Activated T-cell treated with anti-CD3 and anti-CD28 coated beads, Interleukin-2, amount 50 U/mL, for 72 hours (primary cell): ENCODE results near the gene CDK17. TPM values are rescaled to one million over a fixed set of nuclear protein-coding genes. Genes with fewer than 3 reads are reported as not detected.
"Not testable (repeated sequence)": the region's sequence is repeated elsewhere in the genome, so short reads cannot be mapped to it uniquely, and the experiment has no call there.

ENCODE experiments used
- ATAC-seq, 2 donors: fragments of 150-1000 bp; cut with Tn5 transposase; replicated peaks in 1 of 2; 2 replicates each; pipeline ENCODE4 v1.10.0; 2021; ENCODE audit warnings: moderate library complexity in 2 of 2, mild to moderate bottlenecking in 1 of 2
- DNase-seq, 2 donors: peaks; one replicate each; pipeline ENCODE4 v3.0.0; 2021 to 2022; ENCODE audit warnings: mixed read lengths in 1 of 2
- H3K27ac Mint-ChIP-seq: one replicate; pipeline ENCODE4 v1.8.0; 2022; ENCODE audit warnings: mild to moderate bottlenecking, moderate library complexity, mixed read lengths
- H3K27me3 Mint-ChIP-seq: one replicate; pipeline ENCODE4 v1.8.0; 2022; ENCODE audit warnings: low read depth, mixed read lengths
- H3K36me3 Mint-ChIP-seq, 2 donors: one replicate each; pipeline ENCODE4 v1.8.0; 2022; ENCODE audit warnings: mixed read lengths in 2 of 2, mild to moderate bottlenecking in 1 of 2; ENCODE audit not compliant: insufficient read depth in 2 of 2
- H3K4me1 Mint-ChIP-seq: one replicate; pipeline ENCODE4 v1.8.0; 2022; ENCODE audit warnings: low read depth, mixed read lengths
- H3K4me3 Mint-ChIP-seq, 2 donors: one replicate each; pipeline ENCODE4 v1.8.0; 2022; ENCODE audit warnings: mild to moderate bottlenecking in 2 of 2, mixed read lengths in 2 of 2, moderate library complexity in 2 of 2
- H3K9me3 Mint-ChIP-seq, 2 donors: one replicate each; pipeline ENCODE4 v1.8.0; 2022; ENCODE audit warnings: mixed read lengths in 2 of 2
- total RNA-seq, 2 donors: library from RNA; stranded (reverse); gene quantifications; one replicate each; pipeline ENCODE4 v1.2.3, GENCODE V29; 2022

The CDK17 gene
- total RNA-seq, 2 donors from 2014 or later = 54.4 to 61.9 TPM

DNA sequence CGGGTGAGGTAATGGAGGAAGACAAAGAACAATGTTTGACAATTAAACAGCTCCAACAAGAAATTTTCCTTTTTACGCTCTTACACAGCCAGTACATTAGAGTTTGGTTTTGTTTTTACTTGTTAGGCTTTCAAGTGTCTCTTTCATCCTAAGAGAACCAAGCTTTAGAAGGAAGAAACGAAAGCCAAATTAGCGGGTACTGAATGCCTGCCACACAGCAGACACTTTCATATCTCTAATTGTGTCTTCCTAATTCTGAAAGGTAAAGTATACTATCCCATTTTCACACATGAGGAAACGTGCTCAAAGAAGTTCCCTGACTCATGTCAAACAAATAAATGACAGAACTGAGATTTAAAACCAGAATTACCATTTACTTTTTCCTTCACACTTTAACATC, 65.0 kb downstream of the CDK17 start:
- Mint-ChIP-seq H3K4me3 (peak overlapping the region; percentile 47 to 52), H3K4me1 (peaks cover 26% of the 10 kb centered on the region), H3K27me3 (no peaks in the 10 kb centered on the region), H3K36me3 (peaks cover 9 to 25% of the 10 kb centered on the region in 2 donors), H3K27ac (peak overlapping the region; percentile 11), H3K9me3 (peaks cover 0 to 7% of the 10 kb centered on the region in 2 donors)
- ATAC-seq (peak; percentile 60 to 86), DNase-seq (no peak)

GRCh38 chr12:96334502-96334901, 65.7 kb downstream of the CDK17 start:
- H3K27ac Mint-ChIP-seq = no peak overlapping the region
- no peaks in the 10 kb centered on the region for H3K27me3 Mint-ChIP-seq
- peaks cover 9 to 25% of the 10 kb centered on the region in 2 donors for H3K36me3 Mint-ChIP-seq
- peaks cover 0 to 7% of the 10 kb centered on the region in 2 donors for H3K9me3 Mint-ChIP-seq
- ATAC-seq = no peak
- no peak overlapping the region for H3K4me3 Mint-ChIP-seq
- DNase-seq = no peak
- H3K4me1 Mint-ChIP-seq = peaks cover 34% of the 10 kb centered on the region

GRCh38 chr12:96329545-96329944, 70.7 kb downstream of the CDK17 start:
- Mint-ChIP-seq H3K36me3 (peaks cover 5 to 8% of the 10 kb centered on the region in 2 donors), H3K4me1 (peaks cover 54% of the 10 kb centered on the region), H3K4me3 (no peak overlapping the region), H3K9me3 (no peaks in the 10 kb centered on the region), H3K27ac (no peak overlapping the region), H3K27me3 (no peaks in the 10 kb centered on the region)
- no peak for ATAC-seq
- no peak for DNase-seq

DNA sequence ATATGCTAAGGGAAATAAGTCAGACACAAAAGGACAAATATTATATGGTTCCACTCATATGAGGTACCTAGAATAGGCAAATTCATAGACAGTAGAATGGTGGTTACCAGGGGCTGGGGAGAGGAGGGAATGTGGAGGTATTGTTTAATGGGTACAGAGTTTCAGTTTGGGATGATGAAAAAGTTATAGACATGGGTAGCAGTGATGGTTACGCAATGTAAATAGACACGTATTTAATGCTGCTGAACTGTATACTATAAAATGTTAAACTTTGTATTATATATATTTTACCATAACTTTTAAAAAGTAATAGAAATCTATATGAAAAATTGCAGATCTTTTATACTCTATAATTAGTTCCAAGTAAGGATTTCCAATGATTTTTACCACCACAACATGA, 71.2 kb downstream of the CDK17 start:
- no peak overlapping the region for H3K4me3 Mint-ChIP-seq
- H3K4me1 Mint-ChIP-seq = peaks cover 49% of the 10 kb centered on the region
- H3K9me3 Mint-ChIP-seq = no peaks in the 10 kb centered on the region
- H3K27ac Mint-ChIP-seq = no peak overlapping the region
- peaks cover 6 to 10% of the 10 kb centered on the region in 2 donors for H3K36me3 Mint-ChIP-seq
- no peaks in the 10 kb centered on the region for H3K27me3 Mint-ChIP-seq
- DNase-seq (no peak), ATAC-seq (no peak)

DNA sequence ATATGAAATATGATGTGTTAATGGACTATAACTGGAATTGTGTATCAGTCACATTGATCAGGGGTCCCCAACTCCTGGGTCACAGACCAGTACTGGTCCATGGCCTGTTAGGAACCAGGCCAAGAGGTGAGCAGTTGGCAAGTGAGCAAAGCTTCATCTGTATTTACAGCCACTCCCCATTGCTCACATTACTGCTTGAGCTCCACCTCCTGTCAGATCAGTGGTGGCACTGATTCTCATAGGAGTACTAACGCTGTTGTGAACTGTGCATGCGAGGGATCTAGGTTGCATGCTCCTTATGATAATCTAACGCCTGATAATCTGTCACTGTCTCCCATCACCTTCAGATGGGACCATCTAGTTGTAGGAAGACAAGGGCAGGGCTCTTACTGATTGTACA, 72.3 kb downstream of the CDK17 start:
- Mint-ChIP-seq H3K27ac (no peak overlapping the region), H3K4me3 (no peak overlapping the region), H3K4me1 (peaks cover 52% of the 10 kb centered on the region), H3K36me3 (peaks cover 9 to 19% of the 10 kb centered on the region in 2 donors), H3K27me3 (no peaks in the 10 kb centered on the region), H3K9me3 (no peaks in the 10 kb centered on the region)
- DNase-seq (no peak), ATAC-seq (peak in 1 of 2 donors; percentile 34)

DNA sequence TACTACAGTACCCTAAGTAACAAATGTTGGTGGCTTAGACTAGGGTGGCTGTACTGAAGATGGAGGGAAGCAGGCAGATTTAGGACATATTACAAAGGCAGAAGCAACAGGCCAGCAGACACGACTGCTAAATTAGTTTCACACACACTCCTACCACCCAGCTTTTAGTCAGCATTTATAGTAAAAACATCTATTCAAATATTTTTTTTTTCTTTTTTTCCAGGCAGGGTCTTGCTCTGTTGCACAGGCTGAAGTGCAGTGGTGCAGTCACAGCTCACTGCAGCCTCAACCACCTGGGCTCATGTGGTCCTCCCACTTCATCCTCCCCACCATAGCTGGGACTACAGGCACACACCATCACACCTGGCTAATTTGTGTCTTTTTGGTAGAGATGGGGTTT, 72.9 kb downstream of the CDK17 start:
- peaks cover 54% of the 10 kb centered on the region for H3K4me1 Mint-ChIP-seq
- DNase-seq (no peak), ATAC-seq (peak in 1 of 2 donors; percentile 58)
- peaks cover 11 to 22% of the 10 kb centered on the region in 2 donors for H3K36me3 Mint-ChIP-seq
- H3K27ac Mint-ChIP-seq = peak overlapping the region; percentile 48
- H3K27me3 Mint-ChIP-seq = no peaks in the 10 kb centered on the region
- no peaks in the 10 kb centered on the region for H3K9me3 Mint-ChIP-seq
- H3K4me3 Mint-ChIP-seq = no peak overlapping the region

- DNase-seq = no peak
- H3K4me1 Mint-ChIP-seq = peaks cover 59% of the 10 kb centered on the region
- H3K9me3 Mint-ChIP-seq = peaks cover 0 to 1% of the 10 kb centered on the region in 2 donors
- H3K27ac Mint-ChIP-seq = peak overlapping the region; percentile 56
- peak overlapping the region; percentile 42 to 51 for H3K4me3 Mint-ChIP-seq
- H3K36me3 Mint-ChIP-seq = peaks cover 15 to 27% of the 10 kb centered on the region in 2 donors
- no peaks in the 10 kb centered on the region for H3K27me3 Mint-ChIP-seq
- peak; percentile 50 to 57 for ATAC-seq
These were observed 73.5 kb downstream of the CDK17 start for GRCh38 chr12:96326628-96327227.

DNA sequence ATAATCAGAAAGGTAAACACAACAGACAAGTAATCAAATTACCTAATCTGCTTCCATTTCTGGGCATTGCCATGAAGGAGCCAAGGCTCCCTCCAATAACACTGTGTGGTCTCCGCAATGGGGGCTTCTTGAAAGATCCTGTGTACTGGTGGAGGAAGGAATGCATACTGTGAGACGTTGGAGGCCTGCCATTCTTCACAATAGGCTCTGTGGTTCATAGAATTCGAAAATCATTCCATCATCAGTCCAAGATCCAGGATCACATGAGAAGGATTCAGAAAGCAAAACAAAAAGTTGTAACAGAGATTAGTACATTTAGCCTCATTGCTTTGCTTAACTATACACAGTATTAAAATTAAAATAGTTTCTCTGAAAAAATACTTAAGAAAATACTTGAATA, 76.3 kb downstream of the CDK17 start:
- Mint-ChIP-seq H3K4me3 (no peak overlapping the region), H3K4me1 (peaks cover 48% of the 10 kb centered on the region), H3K27ac (no peak overlapping the region), H3K27me3 (no peaks in the 10 kb centered on the region), H3K9me3 (peaks cover 0 to 1% of the 10 kb centered on the region in 2 donors), H3K36me3 (peaks cover 15 to 28% of the 10 kb centered on the region in 2 donors)
- no peak for DNase-seq
- no peak for ATAC-seq

DNA sequence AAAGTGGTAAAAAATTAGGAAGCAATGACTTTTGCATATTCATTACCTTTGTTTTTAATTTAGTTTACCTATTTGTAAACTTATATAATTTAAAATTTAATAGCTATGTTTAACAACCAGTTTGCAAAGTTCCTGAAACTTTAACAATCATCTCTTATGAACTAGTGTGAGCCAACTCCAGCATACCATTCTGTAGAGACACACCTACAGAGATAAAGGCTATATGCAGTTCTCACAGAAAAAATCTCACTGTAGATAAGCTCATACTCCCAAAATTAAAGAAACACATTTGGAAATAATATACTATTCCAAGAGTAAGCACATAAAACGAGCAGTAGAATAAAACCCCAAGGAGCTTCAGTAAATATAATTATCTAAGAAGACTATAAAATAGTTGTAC, 77.5 kb downstream of the CDK17 start:
- H3K4me3 Mint-ChIP-seq = no peak overlapping the region
- no peak for DNase-seq
- no peaks in the 10 kb centered on the region for H3K27me3 Mint-ChIP-seq
- ATAC-seq = no peak
- peaks cover 13 to 32% of the 10 kb centered on the region in 2 donors for H3K36me3 Mint-ChIP-seq
- H3K27ac Mint-ChIP-seq = peak overlapping the region; percentile 42
- H3K4me1 Mint-ChIP-seq = peaks cover 38% of the 10 kb centered on the region
- peaks cover 1 to 3% of the 10 kb centered on the region in 2 donors for H3K9me3 Mint-ChIP-seq

DNA sequence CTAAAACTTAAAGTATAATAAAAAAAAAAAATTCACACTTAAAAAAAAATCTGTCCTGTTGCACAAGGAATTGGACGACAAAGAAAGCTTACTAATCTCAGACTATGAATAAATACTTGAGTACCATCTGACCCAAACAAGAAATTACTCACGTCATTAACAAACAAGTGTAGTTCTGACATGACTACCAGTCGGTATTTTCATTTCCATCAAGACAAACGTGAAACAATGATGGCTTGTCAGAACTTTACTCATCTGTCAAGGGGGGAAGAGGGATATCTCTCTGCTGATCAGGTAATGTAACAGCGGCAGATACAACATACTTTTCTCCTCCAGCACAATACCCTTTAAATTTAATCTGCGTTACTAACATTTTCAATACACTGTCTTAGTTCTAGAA, 78.3 kb downstream of the CDK17 start:
- peak; percentile 80 to 95 for ATAC-seq

GRCh38 chr12:96317801-96318200, 82.4 kb downstream of the CDK17 start:
- not testable (repeated sequence) for H3K27ac Mint-ChIP-seq

More for the DNA sequence above, 78.3 kb downstream of the CDK17 start:
- H3K9me3 Mint-ChIP-seq = peaks cover 1 to 3% of the 10 kb centered on the region in 2 donors
- no peaks in the 10 kb centered on the region for H3K27me3 Mint-ChIP-seq
- H3K27ac Mint-ChIP-seq = peak overlapping the region; percentile 66
- H3K36me3 Mint-ChIP-seq = peaks cover 14 to 33% of the 10 kb centered on the region in 2 donors
- H3K4me3 Mint-ChIP-seq = peak overlapping the region in 1 of 2 donors; percentile 55
- peak in 1 of 2 donors; percentile 10 for DNase-seq
- H3K4me1 Mint-ChIP-seq = peaks cover 30% of the 10 kb centered on the region

GRCh38 chr12:96315741-96316481, 84.3 kb downstream of the CDK17 start:
- ATAC-seq (peak; percentile 49 to 57), DNase-seq (peak in 1 of 2 donors; percentile 9)
- peak overlapping the region; percentile 76 to 96 for H3K4me3 Mint-ChIP-seq
- not testable (repeated sequence) for H3K36me3 Mint-ChIP-seq, H3K27me3 Mint-ChIP-seq, H3K9me3 Mint-ChIP-seq
- peaks cover 14% of the 10 kb centered on the region for H3K4me1 Mint-ChIP-seq
- peak overlapping the region; percentile 89 for H3K27ac Mint-ChIP-seq

More at GRCh38 chr12:96317801-96318200, 82.4 kb downstream of the CDK17 start:
- DNase-seq, H3K9me3 Mint-ChIP-seq, ATAC-seq, H3K4me3 Mint-ChIP-seq, H3K27me3 Mint-ChIP-seq: not testable (repeated sequence)
- peaks cover 22% of the 10 kb centered on the region for H3K4me1 Mint-ChIP-seq
- H3K36me3 Mint-ChIP-seq = peaks cover 8 to 16% of the 10 kb centered on the region in 2 donors

- DNase-seq (no peak), ATAC-seq (no peak)
- Mint-ChIP-seq H3K27me3 (no peaks in the 10 kb centered on the region), H3K4me3 (no peak overlapping the region), H3K4me1 (peaks cover 14% of the 10 kb centered on the region), H3K9me3 (peaks cover 1 to 2% of the 10 kb centered on the region in 2 donors), H3K27ac (peak overlapping the region; percentile 6), H3K36me3 (peaks cover 4 to 9% of the 10 kb centered on the region in 2 donors)
These were observed 85.5 kb downstream of the CDK17 start for GRCh38 chr12:96314723-96315122.
